HEK293 (cell line): Measurements from ENCODE around the gene RSPH3.

ENCODE experiments used
- CTCF ChIA-PET: fragments of 350-600 bp; formaldehyde crosslinking; extraction: SDS; loops from one replicate; lab custom pipeline; 2021; ENCODE audit warnings: antibody characterized with exemption; lab: Yijun Ruan, JAX
- POLR2A ChIA-PET: fragments of 300-600 bp; formaldehyde crosslinking; extraction: SDS; loops from one replicate; lab custom pipeline; 2020; ENCODE audit warnings: antibody characterized with exemption, inconsistent platforms; lab: Yijun Ruan, JAX
- H3K27ac ChIP-seq: fragments of 200-500 bp; sonication (Bioruptor generic); 2 replicates; pipeline ENCODE4 v1.5.1; 2014; ENCODE audit warnings: low read depth, low read length, control low read depth, inconsistent platforms; ENCODE audit errors: extremely low read depth
- H3K36me3 ChIP-seq, 2 experiments: fragments of 200-500 bp in 1 of 2; sonication (Bioruptor generic) in 1 of 2; 1 replicate in 1 of 2; 2 replicates in 1 of 2; pipeline ENCODE4 v1.5.1; 2014 to 2017; ENCODE audit warnings: inconsistent platforms in 2 of 2, low read length in 2 of 2; ENCODE audit not compliant: control insufficient read depth in 2 of 2, insufficient read depth in 1 of 2
- H3K4me1 ChIP-seq: fragments of 200-500 bp; sonication (Bioruptor generic); 2 replicates; pipeline ENCODE4 v1.5.1; 2014; ENCODE audit warnings: mild to moderate bottlenecking, low read length, inconsistent platforms; ENCODE audit not compliant: control insufficient read depth, insufficient read depth
- H3K4me3 ChIP-seq: 2 replicates; pipeline ENCODE4 v1.5.1; 2011; ENCODE audit warnings: low read depth, mild to moderate bottlenecking, control low read depth, low read length, moderate library complexity
- H3K9me3 ChIP-seq: fragments of 200-500 bp; sonication (Bioruptor generic); 2 replicates; pipeline ENCODE4 v1.5.1; 2014; ENCODE audit warnings: low read depth, low read length, inconsistent platforms; ENCODE audit not compliant: control insufficient read depth, insufficient read depth
- EGR2 ChIP-seq: fragments of 450-650 bp; formaldehyde crosslinking; IDR thresholded peaks from 2 replicates; pipeline ENCODE4 v1.5.1; 2016; ENCODE audit warnings: low read depth, missing biosample characterization, missing genetic modification characterization
- GLIS2 ChIP-seq: fragments of 450-650 bp; formaldehyde crosslinking; IDR thresholded peaks from 2 replicates; pipeline ENCODE4 v1.5.1; 2016; ENCODE audit warnings: missing biosample characterization, missing genetic modification characterization
- KLF17 ChIP-seq: fragments of 450-650 bp; formaldehyde crosslinking; IDR thresholded peaks from 2 replicates; pipeline ENCODE4 v1.5.1; 2016; ENCODE audit warnings: missing biosample characterization, missing genetic modification characterization
- PRDM1 ChIP-seq: fragments of 450-650 bp; formaldehyde crosslinking; IDR thresholded peaks from 2 replicates; pipeline ENCODE4; 2016; ENCODE audit warnings: missing biosample characterization, missing genetic modification characterization
- SALL2 ChIP-seq: fragments of 450-650 bp; formaldehyde crosslinking; IDR thresholded peaks from 2 replicates; pipeline ENCODE4 v1.5.0; 2017; ENCODE audit warnings: missing biosample characterization, mild to moderate bottlenecking, missing genetic modification characterization, borderline replicate concordance
- SP7 ChIP-seq: fragments of 450-650 bp; formaldehyde crosslinking; IDR thresholded peaks from 2 replicates; pipeline ENCODE4 v1.5.1; 2016; ENCODE audit warnings: missing biosample characterization, missing genetic modification characterization
- ZBTB7A ChIP-seq: fragments of 450-650 bp; formaldehyde crosslinking; IDR thresholded peaks from 2 replicates; pipeline ENCODE4 v1.5.1; 2016; ENCODE audit warnings: low read depth, missing biosample characterization, missing genetic modification characterization
- ZFHX2 ChIP-seq: fragments of 450-650 bp; formaldehyde crosslinking; conservative IDR thresholded peaks from 2 replicates; pipeline ENCODE4 v1.5.1; 2016; ENCODE audit warnings: missing biosample characterization, missing genetic modification characterization
- ZIC2 ChIP-seq: fragments of 450-650 bp; formaldehyde crosslinking; IDR thresholded peaks from 2 replicates; pipeline ENCODE4 v1.5.1; 2016; ENCODE audit warnings: missing biosample characterization, missing genetic modification characterization
- ZNF132 ChIP-seq: fragments of 450-650 bp; formaldehyde crosslinking; IDR thresholded peaks from 2 replicates; pipeline ENCODE4 v1.5.1; 2017; ENCODE audit warnings: missing biosample characterization, missing genetic modification characterization, borderline replicate concordance
- ZNF24 ChIP-seq: fragments of 450-650 bp; formaldehyde crosslinking; IDR thresholded peaks from 2 replicates; pipeline ENCODE4 v1.5.1; 2016; ENCODE audit warnings: missing biosample characterization, missing genetic modification characterization
- ZNF366 ChIP-seq: fragments of 450-650 bp; formaldehyde crosslinking; conservative IDR thresholded peaks from 2 replicates; pipeline ENCODE4 v1.5.1; 2016; ENCODE audit warnings: missing biosample characterization, missing genetic modification characterization
- ZNF398 ChIP-seq: fragments of 450-650 bp; formaldehyde crosslinking; IDR thresholded peaks from 2 replicates; pipeline ENCODE4 v1.5.1; 2017; ENCODE audit warnings: missing biosample characterization, missing genetic modification characterization
- ZNF423 ChIP-seq: fragments of 450-650 bp; formaldehyde crosslinking; IDR thresholded peaks from 2 replicates; pipeline ENCODE4 v1.5.1; 2016; ENCODE audit warnings: missing biosample characterization, missing genetic modification characterization
- ZNF585B ChIP-seq: fragments of 450-650 bp; formaldehyde crosslinking; IDR thresholded peaks from 2 replicates; pipeline ENCODE4 v1.5.1; 2016; ENCODE audit warnings: missing biosample characterization, missing genetic modification characterization
- ZNF623 ChIP-seq: fragments of 450-650 bp; formaldehyde crosslinking; IDR thresholded peaks from 2 replicates; pipeline ENCODE4 v1.5.1; 2016; ENCODE audit warnings: missing biosample characterization, missing genetic modification characterization
- ZNF843 ChIP-seq: fragments of 450-650 bp; formaldehyde crosslinking; IDR thresholded peaks from 2 replicates; pipeline ENCODE4 v1.5.1; 2016; ENCODE audit warnings: missing biosample characterization, missing genetic modification characterization
- TF ChIP-seq, protein P1 (sequence below): fragments of 450-650 bp; formaldehyde crosslinking; IDR thresholded peaks from 2 replicates; pipeline ENCODE4 v1.5.1; 2016; ENCODE audit warnings: missing biosample characterization, missing genetic modification characterization
- TF ChIP-seq, protein P2 (sequence below): sonication (generic); formaldehyde crosslinking; IDR thresholded peaks from 2 replicates; pipeline ENCODE4 v1.8.1; 2022; ENCODE audit warnings: mild to moderate bottlenecking, moderate library complexity, missing genetic modification reagents
- TF ChIP-seq, protein P3 (sequence below): fragments of 450-650 bp; formaldehyde crosslinking; IDR thresholded peaks from 2 replicates; pipeline ENCODE4 v1.5.1; 2017; ENCODE audit warnings: missing biosample characterization, missing genetic modification characterization

The RSPH3 gene

DNA sequence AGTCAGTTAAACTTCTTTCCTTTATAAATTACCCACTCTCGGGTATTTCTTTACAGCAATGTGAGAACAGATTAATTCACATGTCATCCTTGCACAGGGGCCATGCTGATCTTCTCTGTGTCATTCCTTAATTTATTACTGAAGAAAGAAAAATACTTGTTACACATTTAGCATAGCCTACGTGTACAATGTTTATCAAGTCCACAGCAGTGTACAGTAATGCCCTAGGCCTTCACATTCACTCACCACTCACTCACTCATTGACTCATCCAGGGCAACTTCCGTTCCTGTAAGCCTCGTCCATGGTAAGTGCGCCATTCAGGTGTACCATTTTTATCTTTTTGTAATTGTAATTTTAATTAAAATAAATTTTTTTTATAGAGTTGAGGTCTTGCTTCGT, 73.6 kb downstream of the RSPH3 start:
- TF ChIP-seq, protein P1, sequence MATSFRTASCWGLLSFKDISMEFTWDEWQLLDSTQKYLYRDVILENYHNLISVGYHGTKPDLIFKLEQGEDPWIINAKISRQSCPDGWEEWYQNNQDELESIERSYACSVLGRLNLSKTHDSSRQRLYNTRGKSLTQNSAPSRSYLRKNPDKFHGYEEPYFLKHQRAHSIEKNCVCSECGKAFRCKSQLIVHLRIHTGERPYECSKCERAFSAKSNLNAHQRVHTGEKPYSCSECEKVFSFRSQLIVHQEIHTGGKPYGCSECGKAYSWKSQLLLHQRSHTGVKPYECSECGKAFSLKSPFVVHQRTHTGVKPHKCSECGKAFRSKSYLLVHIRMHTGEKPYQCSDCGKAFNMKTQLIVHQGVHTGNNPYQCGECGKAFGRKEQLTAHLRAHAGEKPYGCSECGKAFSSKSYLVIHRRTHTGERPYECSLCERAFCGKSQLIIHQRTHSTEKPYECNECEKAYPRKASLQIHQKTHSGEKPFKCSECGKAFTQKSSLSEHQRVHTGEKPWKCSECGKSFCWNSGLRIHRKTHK (tag by site-specific recombination), result no peak
- TF ChIP-seq ZNF623, result no peak
- H3K4me1 ChIP-seq, result no peaks in the 10 kb centered on the region; the same call in 1 of the 2 replicates
- H3K4me3 ChIP-seq, result no peak overlapping the region
- H3K9me3 ChIP-seq, result no peaks in the 10 kb centered on the region
- no peak overlapping the region for H3K27ac ChIP-seq
- ChIA-PET CTCF (no interaction called here), POLR2A (no interaction called here)
- H3K36me3 ChIP-seq, result no peaks in the 10 kb centered on the region

GRCh38 chr6:158924499-158925455, 75.2 kb downstream of the RSPH3 start:
- POLR2A ChIA-PET, result interaction anchor here (1.1 to 1.2 kb wide), 2 partner anchors 55 to 106 kb away, joined by 4 read pairs; partner anchors contain the start of gene EZR

More at GRCh38 chr6:158924499-158925455, 75.2 kb downstream of the RSPH3 start:
- H3K4me3 ChIP-seq, result no peak overlapping the region
- H3K9me3 ChIP-seq, result no peaks in the 10 kb centered on the region
- no peaks in the 10 kb centered on the region; the same call in 1 of the 2 replicates for H3K4me1 ChIP-seq
- CTCF ChIA-PET, result interaction anchor here (0.7 kb wide), 1 partner anchor 265 kb away, joined by 3 read pairs; no protein-coding TSS in a partner anchor
- no peaks in the 10 kb centered on the region for H3K36me3 ChIP-seq
- H3K27ac ChIP-seq, result no peak overlapping the region
- TF ChIP-seq ZNF843 (tag by site-specific recombination) (no peak), ZNF132 (tag by site-specific recombination) (no peak), SALL2 (tag by site-specific recombination) (no peak), ZFHX2 (tag by site-specific recombination) (peak; percentile 99), ZNF24 (0 out of 2 replicates have a peak, but pooled peaks have one; percentile 12), ZNF366 (tag by site-specific recombination) (peak; percentile 71; the same call in 1 of the 2 replicates), SP7 (tag by site-specific recombination) (peak; percentile 28; the same call in 1 of the 2 replicates), EGR2 (tag by site-specific recombination) (peak; percentile 99), GLIS2 (tag by site-specific recombination) (no peak), ZNF423 (0 out of 2 replicates have a peak, but pooled peaks have one; percentile 27), ZNF398 (tag by site-specific recombination) (peak; percentile 86), PRDM1 (peak; percentile 35; the same call in 1 of the 2 replicates), KLF17 (peak; percentile 15; the same call in 1 of the 2 replicates), ZNF585B (tag by site-specific recombination) (0 out of 2 replicates have a peak, but pooled peaks have one; percentile 12), ZBTB7A (tag by site-specific recombination) (peak; percentile 34; the same call in 1 of the 2 replicates), ZIC2 (tag by site-specific recombination) (0 out of 2 replicates have a peak, but pooled peaks have one; percentile 35)
- TF ChIP-seq, protein P2, sequence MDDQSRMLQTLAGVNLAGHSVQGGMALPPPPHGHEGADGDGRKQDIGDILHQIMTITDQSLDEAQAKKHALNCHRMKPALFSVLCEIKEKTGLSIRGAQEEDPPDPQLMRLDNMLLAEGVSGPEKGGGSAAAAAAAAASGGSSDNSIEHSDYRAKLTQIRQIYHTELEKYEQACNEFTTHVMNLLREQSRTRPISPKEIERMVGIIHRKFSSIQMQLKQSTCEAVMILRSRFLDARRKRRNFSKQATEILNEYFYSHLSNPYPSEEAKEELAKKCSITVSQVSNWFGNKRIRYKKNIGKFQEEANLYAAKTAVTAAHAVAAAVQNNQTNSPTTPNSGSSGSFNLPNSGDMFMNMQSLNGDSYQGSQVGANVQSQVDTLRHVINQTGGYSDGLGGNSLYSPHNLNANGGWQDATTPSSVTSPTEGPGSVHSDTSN (CRISPR knock-in tag), result no peak
- TF ChIP-seq, protein P3, sequence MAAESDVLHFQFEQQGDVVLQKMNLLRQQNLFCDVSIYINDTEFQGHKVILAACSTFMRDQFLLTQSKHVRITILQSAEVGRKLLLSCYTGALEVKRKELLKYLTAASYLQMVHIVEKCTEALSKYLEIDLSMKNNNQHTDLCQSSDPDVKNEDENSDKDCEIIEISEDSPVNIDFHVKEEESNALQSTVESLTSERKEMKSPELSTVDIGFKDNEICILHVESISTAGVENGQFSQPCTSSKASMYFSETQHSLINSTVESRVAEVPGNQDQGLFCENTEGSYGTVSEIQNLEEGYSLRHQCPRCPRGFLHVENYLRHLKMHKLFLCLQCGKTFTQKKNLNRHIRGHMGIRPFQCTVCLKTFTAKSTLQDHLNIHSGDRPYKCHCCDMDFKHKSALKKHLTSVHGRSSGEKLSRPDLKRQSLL (tag by site-specific recombination), result no peak
